ENCODE measurements around the gene FLNA.
A peak's percentile ranks its signal among the peaks of the same experiment; 100 is the strongest.

The FLNA gene

GRCh38 chrX:154375156-154375504 lies 696 bp upstream of the FLNA start:
- no peak for DNase-seq (ENCODE audit: low spot score)

- peak; percentile 43 for DNase-seq (ENCODE audit: low spot score)
Measured at GRCh38 chrX:154373340-154374306, 811 bp downstream of the FLNA start.

GRCh38 chrX:154372612-154373022 lies 1.8 kb downstream of the FLNA start:
- peak; percentile 27 for DNase-seq (ENCODE audit: low spot score)

DNA sequence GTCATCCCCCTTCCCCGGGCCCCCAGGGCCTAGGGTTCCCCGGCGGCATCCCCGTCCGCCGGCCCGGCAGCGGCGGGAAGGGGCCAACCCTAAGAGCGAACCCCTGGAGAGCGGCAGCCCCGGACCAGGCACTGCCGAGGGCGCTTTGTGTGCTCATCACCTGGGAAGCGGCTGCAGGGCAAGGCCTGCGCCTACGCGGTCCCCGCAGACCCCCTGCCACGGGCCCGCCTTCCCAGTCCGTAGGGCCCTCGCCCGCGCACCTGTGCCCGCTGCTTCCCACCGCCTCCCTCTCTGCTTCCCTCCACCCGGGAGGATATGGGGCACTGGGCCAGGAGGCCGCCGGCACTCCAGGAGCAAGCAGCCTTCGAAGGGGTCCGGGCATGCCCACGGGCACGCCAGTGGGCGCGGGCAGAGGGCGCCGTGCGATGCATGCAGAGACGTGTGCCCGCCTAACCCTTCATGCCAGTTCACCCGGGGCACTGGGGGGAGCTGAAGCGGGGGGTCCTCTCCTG lies 2.6 kb downstream of the FLNA start:
- DNase-seq (ENCODE audit: low spot score): no peak

GRCh38 chrX:154371017-154371788 lies 3.2 kb downstream of the FLNA start:
- DNase-seq (ENCODE audit: low spot score): peak; percentile 68

GRCh38 chrX:154370300-154371016 lies 4.0 kb downstream of the FLNA start:
- DNase-seq (ENCODE audit: low spot score): no peak

- peak; percentile 76 for DNase-seq (ENCODE audit: low spot score)
Measured at GRCh38 chrX:154369449-154370299, 4.8 kb downstream of the FLNA start.

GRCh38 chrX:154368630-154369448 lies 5.6 kb downstream of the FLNA start:
- peak; percentile 73 for DNase-seq (ENCODE audit: low spot score)

GRCh38 chrX:154367474-154368308 lies 6.7 kb downstream of the FLNA start:
- DNase-seq (ENCODE audit: low spot score): no peak

DNA sequence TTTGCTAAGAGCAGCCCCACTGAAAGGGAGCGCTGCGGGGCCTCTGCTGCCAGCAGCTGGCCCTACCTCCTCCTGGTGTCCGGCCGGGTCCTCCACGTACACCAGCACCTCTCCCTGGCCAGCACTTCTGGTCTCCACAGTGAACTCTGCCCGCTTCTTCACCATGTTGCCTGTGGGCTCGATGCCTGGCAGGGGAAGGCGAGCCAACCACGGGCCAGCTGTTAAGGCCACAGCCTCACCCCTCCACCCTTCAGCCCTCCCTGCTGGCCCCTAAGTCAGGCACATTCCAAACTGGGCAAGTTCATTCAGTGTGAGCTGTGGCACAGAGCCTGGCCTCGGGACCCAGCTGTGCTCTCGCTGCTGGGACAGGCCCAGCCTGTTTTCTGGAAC lies 7.8 kb downstream of the FLNA start:
- no peak for DNase-seq (ENCODE audit: low spot score)

- no peak for DNase-seq (ENCODE audit: low spot score)
Measured at GRCh38 chrX:154365997-154366665, 8.3 kb downstream of the FLNA start.

DNA sequence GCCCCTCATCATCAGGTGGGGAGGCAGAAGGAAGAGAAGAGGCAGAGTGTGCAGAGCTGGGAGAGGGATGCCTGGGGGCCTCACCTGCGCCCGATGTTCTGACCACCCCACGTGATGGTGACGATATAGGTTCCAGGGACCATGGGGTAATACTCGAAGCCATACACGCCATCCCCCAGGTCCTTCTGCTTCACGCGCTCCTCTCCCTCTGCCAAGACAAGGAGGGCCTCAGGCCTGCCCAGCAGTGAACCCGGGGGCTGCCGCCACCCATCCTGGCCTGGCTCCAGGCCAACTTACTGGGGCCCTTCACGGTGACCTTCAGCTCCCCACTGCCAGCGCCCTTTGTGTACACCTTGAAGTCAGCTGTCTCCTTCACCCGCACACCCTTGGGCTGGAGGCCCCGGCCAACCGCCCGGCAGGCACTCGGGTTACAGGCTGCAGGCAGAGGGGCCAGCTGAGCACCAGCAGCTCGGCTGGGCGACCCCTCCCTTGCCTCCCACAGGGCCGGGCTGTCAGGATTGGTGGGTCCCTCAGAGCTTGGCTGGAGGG lies 9.3 kb downstream of the FLNA start:
- DNase-seq (ENCODE audit: low spot score): no peak

DNA sequence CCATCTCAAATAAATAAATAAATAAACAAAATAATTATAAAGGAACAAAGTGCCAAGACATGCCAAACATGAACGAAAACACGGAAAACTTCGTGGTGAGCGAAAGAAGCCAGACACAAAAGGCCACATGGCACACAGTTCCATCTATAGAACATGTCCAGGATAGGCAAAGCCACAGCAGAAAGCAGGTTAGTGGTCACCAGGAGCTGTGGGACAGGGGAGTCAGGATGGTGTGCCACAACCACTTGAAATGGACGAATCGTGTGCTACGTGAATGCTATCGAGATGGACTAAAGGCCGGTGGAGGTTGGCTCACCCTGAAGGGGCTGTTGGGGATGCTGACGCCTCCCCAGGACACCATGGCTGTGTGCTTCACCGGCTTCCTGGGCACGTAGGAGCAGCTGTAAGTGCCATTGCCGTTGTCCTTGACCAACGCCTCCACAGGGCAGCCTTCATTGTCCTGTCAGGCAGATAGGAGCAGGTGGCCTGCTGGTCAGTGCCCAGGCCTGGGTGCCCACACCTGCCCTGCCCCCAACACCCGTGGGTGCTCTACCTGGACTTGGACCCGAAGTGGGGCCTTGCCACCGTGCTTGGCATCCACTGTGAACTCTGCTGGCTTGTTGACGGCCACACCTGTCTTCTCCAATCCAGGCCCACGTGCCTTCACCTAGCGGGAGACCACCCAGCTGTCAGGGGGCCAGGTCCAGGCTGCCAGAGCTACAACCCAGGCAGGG lies 10.6 kb downstream of the FLNA start:
- no peak for DNase-seq (ENCODE audit: low spot score)

GRCh38 chrX:154362085-154362742 lies 12.2 kb downstream of the FLNA start:
- DNase-seq (ENCODE audit: low spot score): no peak

DNA sequence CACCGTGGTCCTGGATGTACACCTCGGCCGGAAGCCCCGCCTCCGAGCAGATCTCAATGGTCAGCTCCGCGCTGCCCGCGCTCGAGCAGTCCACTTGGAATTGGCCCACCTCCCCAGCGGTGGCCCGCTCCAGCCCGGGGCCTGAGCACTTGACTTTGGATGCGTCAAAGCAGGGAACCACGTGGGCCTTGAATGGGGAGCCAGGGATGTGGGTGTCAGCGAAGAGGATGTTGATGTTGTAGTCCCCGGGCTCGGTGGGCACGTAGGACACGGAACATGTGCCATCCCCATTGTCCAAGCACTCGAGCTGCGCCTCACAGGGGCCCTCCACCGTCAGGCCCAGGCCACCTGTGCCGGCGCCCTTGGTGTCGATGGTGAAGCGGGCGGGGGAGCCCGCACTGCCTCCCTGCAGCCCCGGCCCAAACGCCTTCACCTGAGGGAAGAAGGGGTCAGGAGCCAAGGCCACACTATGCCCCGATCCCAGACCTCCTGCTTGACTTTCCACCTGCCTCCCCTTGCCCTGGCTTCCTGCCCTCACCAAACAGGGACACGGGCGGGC lies 14.2 kb downstream of the FLNA start:
- no peak for DNase-seq (ENCODE audit: low spot score)

DNA sequence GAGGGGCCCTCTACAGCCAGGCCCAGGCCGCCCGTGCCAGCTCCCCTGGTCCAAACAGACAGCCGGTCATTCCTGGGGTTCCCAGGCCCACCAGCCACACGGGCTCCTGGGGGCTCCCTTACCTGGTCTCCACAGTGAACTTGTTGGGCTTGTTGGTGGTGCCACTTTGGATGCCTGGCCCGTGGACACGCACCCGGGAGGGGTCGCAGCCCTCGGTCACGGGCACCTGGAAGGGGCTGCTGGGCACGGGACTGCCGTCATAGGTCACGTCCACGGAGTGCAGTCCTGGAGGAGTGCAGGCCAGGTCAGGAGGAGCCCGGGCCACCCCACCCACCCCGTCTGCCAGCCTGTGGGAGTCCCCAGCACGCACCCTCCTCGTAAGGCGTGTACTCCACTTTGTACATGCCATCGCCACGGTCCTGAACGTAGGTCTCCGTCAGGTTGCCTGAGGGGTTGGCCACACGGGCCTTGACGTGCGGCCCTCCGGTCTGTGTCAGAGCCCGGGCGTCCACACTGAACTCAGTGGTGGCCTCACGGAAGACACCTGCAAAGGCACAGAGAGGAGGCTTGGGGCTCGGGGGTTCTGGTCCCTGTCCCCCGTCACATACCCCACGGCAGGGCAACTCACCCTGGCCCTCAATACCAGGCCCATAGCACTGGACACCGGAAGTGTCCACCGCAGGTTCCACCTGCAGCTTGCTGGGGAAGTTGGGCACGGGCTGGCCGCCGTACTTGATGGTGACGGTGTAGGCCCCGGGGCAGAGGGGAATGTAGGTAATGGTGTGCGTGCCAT lies 14.9 kb downstream of the FLNA start:
- DNase-seq (ENCODE audit: low spot score): no peak
